Mammary epithelial cell (primary cell): ENCODE data around the gene CDH12.

Experiments used
- EZH2 ChIP-seq: IDR thresholded peaks from 2 replicates; pipeline ENCODE4 v1.6.1; 2012; ENCODE audit warnings: low read length, inconsistent platforms, borderline replicate concordance
- TF ChIP-seq, protein P1 (sequence below), 2 donors: IDR thresholded peaks in 1 of 2; conservative IDR thresholded peaks in 1 of 2; 2 replicates each; pipeline ENCODE4 v1.5.1; 2011 to 2012; ENCODE audit warnings: inconsistent platforms in 2 of 2, low read length in 2 of 2, mild to moderate bottlenecking in 2 of 2, control low read depth in 1 of 2, low read depth in 1 of 2; ENCODE audit not compliant: insufficient read depth in 1 of 2; ENCODE audit errors: extremely low read depth in 1 of 2

DNA sequence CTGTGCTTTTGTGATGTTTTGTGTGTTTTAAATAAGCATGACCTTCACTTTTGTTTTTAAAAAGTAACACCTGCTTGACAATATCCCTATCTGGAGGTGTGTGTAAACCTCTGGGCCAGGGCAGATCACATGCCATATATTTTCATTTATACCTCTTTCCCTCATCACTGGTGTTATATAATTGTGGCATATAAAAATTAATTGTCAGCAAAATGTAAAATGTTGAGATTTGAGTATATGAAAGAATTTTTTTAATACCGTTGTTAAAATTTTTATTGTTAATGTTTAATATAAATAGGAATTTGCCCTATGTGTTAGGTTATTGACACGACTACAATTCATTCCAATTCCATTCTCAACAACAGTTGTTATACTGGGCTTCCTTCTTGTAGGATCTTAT lies 6.5 kb downstream of the CDH12 start:
- TF ChIP-seq, protein P1, sequence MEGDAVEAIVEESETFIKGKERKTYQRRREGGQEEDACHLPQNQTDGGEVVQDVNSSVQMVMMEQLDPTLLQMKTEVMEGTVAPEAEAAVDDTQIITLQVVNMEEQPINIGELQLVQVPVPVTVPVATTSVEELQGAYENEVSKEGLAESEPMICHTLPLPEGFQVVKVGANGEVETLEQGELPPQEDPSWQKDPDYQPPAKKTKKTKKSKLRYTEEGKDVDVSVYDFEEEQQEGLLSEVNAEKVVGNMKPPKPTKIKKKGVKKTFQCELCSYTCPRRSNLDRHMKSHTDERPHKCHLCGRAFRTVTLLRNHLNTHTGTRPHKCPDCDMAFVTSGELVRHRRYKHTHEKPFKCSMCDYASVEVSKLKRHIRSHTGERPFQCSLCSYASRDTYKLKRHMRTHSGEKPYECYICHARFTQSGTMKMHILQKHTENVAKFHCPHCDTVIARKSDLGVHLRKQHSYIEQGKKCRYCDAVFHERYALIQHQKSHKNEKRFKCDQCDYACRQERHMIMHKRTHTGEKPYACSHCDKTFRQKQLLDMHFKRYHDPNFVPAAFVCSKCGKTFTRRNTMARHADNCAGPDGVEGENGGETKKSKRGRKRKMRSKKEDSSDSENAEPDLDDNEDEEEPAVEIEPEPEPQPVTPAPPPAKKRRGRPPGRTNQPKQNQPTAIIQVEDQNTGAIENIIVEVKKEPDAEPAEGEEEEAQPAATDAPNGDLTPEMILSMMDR (conservative IDR thresholded peaks at IDR 0.05 in 1 of 2, IDR thresholded peaks at IDR 0.05 in 1 of 2; ENCODE audit: extremely low read depth in 1 of 2, insufficient read depth in 1 of 2, low read depth in 1 of 2, low read length in 2 of 2): no peak
- TF ChIP-seq EZH2: no peak
